ENCODE data around the gene CCR5.

- TF ChIP-seq ELF4 (IDR thresholded peaks at IDR 0.05): no peak
- no peak for TF ChIP-seq SP1 (IDR thresholded peaks at IDR 0.05)
- no peak for TF ChIP-seq BHLHE40 (IDR thresholded peaks at IDR 0.05; ENCODE audit: borderline replicate concordance)
- no peak for TF ChIP-seq NFRKB (IDR thresholded peaks at IDR 0.05)
Observed at GRCh38 chr3:46401579-46401978, 30.8 kb downstream of the CCR5 start.
